HG02759 (cell line): ENCODE results near the gene THEMIS2.

Experiments
- ATAC-seq: cut with Tn5 transposase; IDR thresholded peaks from one replicate; pipeline ENCODE4 v1.9.1; 2021; ENCODE audit warnings: mild to moderate bottlenecking, moderate library complexity; ENCODE audit not compliant: unreplicated experiment

THEMIS2 gene

DNA sequence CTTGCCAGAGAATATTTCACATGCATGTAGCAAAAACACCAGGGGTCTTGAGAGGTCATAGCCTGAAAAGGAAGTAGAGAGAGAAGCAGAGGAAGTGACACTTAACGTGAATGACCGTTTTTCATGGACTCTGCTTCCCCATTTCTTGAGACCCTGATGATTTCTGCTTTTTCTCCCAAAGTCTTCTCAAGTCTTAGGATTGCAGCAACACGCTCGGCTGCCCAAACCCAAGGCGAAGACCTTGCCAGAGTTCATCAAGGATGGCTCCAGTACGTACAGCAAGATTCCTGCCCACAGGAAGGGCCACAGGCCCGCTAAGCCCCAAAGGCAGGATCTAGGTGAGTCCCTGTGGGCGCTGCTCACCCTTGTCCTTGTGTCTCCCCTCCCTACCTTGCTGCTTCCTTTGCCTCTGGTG is 12.8 kb downstream of the THEMIS2 start:
- no peak for ATAC-seq

DNA sequence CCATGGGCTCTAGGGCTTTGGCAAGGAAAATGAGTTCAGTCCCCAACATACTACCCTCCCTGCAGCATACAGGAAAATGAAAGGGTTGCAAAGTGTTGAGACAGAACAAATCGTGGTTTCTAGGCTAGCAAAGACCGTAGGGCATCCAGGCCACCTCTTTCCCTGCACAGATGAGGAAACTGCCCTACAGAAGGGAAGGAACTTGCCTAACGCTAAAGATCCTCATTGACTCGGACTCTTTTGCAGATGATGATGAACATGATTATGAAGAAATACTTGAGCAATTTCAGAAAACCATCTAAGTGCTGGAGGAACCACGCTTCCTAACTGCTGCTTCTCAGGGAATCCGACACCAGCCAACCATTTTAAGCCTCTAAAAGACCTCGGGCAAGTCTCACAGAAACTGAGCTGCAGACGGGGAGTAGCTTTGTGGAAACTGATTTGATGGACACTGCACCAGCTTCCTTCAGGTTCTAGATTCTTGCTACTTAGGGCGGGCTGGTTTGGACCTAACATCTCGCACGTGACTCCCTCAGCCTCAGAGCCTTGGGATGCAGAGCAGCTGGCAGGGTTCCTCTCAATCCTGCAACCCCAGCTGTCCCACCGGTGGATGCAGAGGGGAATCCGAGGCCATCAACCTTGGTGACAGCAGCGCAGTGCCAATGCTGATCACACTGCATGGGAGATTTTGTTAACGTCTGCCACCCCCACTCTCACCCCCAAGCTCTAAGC is 13.4 kb downstream of the THEMIS2 start:
- no peak for ATAC-seq

DNA sequence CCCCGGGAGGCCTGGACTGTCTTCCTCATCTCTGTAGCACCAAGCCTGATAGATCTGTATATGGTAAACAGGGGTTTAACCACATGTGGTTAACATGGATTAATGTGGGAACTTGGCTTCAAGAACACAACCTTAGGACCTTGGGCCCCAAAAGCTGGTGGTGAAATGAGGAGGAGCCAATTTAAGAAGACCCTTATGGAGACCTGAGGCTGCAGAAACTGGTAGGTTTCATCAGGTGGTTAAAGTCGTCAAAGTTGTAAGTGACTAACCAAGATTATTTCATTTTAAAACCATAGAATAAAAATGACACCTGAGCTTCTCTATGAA is 14.0 kb downstream of the THEMIS2 start:
- no peak for ATAC-seq

DNA sequence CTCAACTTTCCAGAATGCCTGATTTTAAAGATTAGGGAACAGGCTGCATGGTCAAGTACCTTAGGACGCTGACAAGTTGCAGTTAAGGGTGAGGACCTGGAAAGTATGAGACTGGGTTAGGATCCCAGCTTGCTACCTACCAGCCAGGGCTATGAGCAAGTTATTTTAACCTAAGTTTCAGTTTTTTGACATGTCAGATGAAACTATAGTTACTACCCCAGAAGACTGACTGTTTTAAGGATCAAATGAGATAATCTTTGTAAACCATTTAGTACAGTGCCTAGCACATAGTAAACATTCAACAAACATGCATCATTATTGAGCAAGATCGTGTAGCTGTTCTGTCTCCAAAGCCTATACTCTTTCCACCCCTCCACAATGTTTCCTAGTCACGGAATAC is 14.4 kb downstream of the THEMIS2 start:
- ATAC-seq: no peak

DNA sequence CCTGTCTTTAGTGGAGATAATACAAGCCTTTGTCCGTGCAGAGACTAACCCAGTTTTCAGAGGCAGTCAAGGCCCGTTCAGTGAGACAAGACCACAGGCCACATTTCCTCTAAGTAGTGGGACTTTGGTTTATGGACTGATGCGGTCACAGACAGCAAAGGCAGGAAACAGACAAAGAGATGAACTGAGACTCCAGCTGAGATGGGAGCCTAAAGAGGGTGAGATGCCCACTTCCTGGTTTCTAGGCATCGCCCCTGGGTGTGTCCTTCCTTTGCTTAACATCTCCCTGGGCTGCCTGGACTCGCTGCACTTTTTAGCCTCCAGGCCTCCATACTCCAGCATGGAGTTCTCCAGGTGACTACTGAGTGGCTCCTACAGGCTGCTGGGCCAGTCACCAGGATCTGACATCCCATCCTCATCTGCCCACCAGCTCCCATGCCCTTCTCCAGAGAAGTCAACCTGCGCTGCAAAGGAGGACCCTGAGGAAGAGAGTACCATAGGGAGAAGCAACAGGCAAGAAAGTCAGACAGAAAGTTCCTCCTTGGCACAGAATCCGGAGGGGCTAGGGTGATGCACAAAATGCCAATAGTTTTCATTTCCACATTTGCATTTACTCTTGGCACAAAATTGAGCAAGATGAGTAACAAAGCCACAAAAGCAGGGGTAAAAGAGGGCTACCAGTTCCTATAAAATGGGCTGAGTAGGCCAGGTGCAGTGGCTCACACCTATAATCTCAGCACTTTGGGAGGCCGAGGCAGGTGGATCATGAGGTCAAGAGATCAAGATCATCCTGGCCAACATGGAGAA is 15.1 kb downstream of the THEMIS2 start:
- ATAC-seq: no peak

DNA sequence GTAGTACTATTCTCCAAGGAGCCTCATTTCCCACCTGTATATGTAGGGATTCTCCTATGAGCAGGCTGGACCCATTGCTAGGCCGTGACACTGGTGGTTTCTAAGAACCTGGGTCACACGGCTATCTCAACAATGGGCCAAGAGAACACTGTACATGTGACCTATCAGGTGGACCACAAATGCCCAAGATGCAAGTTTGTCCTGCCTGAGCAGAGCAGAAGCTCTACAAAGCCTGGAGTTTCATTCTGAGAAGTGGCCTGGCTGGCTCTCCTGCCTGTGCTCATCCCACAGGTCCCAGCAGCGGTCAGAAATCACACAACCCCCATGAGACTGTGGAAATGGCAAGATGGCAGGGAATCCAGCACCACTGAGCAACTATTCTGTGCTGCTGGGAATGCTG is 17.2 kb downstream of the THEMIS2 start:
- ATAC-seq: no peak

DNA sequence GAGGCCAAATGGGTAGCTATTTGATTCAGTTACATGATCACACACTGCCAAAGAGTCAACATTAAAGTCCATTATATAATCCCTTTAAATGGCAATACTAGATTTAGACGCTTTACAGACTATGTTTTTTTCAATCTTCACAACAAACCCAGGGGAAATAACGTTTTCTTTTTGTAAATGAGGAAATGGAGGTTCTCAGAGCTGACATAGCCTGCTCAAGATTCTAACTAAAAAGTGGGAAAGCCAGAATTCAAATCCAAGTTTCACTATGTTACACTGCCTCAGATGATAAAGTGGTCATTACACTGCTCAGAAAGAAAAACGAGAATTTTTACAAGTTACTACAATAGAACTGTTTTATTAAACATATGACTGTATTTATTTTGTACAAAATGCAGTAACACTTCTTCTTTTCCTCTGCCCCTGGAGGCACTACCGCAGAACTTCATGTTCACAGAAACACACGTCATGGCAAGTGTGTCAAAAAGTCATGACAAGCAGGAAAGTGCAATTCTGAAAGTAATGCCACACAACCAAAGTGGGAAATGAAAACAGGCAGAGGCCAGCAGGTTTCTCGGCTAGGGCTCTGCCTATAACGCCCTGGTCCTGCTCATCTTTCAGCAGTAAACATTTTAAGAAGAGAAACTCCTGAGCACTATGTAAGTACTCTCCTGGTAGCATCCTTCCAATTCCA is 19.0 kb downstream of the THEMIS2 start:
- ATAC-seq: no peak

DNA sequence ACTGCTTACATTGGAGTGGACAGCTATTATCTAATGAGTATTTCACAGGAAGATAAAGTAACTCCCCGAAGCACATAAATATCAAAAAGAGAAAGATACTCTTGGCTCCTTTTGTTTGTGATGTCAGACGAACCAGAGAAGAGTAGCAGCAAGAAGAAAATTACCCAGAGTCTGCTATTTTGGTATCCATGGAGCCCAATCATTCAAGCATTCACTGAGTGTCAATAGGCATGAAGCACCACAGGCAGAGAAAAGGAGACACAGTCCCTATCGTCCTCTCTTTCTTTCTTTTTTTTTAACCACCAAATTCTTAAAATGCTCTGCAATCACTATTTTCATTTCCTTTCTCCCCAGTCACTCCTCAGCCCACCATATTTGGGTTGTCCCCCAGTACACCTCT is 22.2 kb downstream of the THEMIS2 start:
- no peak for ATAC-seq

DNA sequence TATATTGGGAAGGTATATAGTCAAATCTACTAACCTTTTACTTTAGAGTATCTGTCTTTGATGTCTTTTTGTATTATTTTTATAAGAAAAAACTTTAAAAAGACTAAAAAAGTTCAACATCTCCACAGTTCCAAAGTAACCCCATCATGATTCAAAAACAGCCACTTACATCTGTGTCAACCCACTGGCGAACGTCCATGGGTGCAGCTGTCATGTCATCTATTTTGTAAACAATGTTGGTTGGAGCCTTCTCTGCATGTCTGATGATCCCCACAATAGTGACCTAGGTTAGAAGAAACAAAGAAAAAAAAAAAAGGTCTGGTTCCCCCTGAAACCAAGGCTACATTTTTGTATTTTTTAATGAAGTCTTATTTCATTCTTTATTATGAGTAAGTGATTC is 34.4 kb downstream of the THEMIS2 start:
- ATAC-seq: no peak

DNA sequence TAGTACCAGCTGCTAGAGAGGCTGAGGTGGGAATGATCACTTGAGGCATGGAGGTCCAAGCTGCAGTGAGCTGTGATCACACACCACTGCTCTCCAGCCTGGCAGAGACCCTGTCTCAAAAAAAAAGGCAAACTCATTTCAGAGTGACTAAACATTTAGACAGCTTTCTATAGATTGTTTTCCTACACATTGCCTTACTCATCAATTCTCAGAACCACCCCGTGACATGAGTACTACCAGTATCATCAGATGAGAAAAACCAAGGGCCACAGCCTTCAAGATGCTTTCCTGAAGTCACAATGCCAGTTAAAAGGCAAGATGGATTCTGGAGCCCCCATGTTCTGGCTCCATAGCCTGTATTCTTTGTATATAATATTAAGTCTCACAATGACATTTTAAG is 40.1 kb downstream of the THEMIS2 start:
- no peak for ATAC-seq

DNA sequence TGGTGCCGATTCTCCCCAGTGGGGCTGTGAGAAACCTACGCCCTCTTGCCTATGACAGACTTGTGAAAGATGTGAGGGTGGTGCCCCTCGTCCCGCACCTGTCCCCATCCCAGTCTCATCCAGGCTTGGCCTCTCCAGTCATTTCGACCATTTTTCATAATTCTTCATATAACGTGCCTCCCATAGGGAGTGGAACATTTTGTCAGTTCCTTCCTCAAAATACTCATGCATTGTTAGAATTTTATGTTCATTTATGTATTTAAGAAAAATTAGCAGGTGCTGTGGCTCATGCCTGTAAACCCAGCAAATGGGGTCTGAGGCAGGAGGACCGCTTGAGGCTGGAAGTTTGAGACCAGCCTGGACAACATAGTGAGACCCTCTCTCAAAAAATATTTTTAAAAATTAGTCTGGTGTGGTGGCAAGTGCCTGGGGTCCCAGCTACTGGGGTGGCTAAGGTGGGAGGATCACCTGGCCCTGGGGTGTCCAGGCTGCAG is 42.8 kb downstream of the THEMIS2 start:
- ATAC-seq: no peak

DNA sequence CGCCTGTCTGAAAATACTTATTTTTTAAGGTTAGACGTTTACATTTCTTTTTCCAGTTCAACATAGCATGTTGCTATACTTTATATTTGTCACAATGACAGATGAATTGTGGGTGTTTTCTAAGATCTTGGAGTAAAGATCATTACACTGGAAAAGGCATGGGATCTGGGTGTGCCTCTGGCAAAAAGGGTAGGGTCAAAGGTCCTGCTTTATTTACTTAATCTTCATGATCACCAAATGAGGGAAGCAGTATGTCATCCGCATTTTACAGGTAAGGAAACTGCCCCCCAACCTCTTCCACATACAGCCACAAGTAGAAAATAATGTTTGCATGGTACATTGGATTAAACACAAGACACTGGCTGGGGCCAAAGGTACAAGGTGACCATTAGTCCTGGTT is 49.9 kb downstream of the THEMIS2 start:
- ATAC-seq: no peak

DNA sequence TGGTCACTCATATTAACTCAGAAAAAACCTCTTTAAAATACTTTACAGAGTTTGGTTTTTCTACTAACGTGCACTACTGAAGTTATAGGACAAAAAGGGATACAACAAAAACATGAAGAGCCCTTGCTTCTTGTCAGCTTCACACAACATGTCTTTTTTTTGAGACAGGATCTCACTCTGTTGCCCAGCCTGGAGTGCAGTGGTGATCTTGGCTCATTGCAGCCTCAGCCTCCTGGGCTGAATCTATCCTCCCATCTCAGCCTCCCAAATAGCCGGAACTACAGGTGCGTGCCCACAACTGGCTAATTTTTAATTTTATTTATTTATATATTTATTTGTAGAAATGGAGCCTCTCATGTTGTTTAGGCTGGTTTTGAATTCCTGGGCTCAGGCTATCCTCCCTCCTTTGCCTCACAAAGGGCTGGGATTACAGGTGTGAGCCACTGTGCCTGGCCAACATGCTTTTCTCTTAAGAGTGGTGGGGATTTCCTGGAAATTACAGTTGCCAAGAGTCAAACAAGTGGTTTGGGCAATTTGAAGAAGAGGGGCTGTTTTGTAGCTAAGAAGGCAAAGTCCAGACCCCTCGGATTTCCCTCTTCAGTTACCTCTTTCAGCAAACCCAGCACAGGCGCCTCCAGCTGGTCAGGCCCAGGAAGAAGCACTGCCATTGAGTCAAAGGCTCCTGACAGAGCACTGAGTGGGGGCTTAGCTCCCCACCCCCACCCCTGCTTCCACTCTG is 56.0 kb downstream of the THEMIS2 start:
- ATAC-seq: no peak

DNA sequence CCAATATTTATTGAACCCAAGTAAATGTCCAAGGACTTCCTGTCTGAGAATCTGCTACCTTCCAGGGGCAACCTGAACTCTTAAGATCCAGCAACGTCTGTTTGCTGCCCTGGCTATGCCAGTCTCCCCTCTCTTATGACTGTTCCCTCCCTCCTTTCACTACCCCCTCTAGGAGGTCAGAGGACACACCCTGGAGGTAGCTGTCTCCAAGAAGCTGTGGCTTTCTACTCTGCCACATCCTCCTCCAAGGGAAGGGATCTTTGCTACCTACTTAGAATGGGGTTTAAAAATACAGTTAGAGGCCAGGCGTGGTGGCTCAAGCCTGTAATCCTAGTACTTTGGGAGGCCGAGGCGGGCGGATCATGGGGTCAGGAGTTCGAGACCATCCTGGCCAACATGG is 58.8 kb downstream of the THEMIS2 start:
- no peak for ATAC-seq

DNA sequence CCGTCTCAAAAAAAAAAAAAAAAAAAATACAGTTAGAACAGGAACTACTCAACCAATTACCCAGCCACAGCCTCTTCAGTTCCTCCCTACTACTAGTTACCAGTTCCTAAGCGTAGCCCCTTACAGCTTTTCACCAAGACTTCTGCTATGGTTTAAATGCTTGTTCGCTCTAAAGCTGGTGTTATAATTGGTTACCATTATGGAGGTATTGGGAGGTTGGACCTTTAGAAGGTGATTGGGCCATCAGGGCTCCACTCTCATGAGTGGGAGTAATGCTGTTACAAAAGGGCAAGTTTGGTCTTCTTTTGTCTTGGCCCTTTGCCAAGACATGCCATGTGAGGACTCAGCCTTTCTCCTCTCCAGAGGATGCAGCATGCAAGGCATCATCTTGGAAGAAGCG is 59.4 kb downstream of the THEMIS2 start:
- ATAC-seq: no peak

DNA sequence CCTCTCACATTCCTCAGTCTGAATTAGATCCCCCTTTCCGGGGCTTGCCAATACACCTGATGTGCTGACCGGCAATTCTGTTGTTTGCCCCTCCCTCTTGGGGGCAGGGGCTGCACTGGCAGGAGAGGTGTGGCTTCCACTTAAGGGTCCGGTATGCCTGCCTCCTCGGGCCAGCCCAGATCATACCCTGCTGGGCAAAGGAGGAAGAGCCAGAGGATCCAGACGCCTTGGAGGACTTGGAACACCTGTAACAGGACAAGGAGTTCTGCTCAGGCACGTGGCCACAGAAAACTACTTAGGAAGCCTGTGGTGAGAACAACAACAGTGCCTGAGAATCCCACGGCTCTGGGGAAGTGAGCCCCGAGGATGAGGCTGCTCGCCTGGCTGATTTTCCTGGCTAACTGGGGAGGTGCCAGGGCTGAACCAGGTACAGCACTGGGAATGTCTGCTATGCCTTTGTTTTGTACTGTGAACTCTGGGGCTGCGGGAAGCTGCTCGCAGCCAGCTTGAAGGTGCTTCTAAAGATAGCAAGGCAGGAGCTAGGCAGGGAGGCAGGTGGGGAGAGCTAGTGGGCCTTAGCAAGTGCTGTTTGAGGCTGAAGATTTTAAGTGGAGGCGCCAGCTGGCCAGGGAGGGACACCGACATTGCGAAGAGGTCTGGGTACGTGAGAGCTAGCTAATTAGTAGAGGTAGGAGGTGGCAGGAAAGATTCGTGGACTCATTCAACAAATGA is 62.6 kb downstream of the THEMIS2 start, which contains the start of gene SMPDL3B:
Gene SMPDL3B, plus strand, starts transcription at position 183 of the 732 bp plus-strand sequence. Its CDS starts 184 bp downstream, at position 367.
- ATAC-seq: no peak

DNA sequence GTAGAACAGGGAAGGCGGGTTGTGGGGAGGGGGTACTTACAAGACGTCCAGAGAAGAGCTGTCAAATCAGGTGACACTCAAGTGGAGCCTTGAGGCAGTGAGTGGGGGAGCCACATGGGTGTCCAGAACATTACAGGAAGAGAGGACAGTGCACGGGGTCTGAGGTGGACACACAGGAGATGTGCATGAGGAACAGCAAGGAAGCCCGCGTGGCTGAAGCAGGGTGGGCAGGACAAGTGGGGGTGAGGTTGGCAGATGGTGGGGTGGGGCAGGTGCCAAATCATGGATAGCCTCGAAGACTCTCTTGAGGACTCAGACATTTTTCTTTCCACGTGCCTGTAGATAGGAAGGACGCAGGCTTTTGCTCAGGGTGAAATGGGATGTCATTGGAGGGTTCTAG is 63.4 kb downstream of the THEMIS2 start:
- no peak for ATAC-seq
